K562 (cell line): ENCODE data around the gene ACTRT3. TPM values are rescaled to one million over a fixed set of nuclear protein-coding genes. Genes with fewer than 3 reads are reported as not detected.

Experiments
- DPF2 ChIP-seq: fragments of 450-650 bp; IDR thresholded peaks from 2 replicates; pipeline ENCODE4 v1.6.1; 2016
- HDAC2 ChIP-seq: fragments of 450-650 bp; IDR thresholded peaks from 2 replicates; pipeline ENCODE4 v1.6.1; 2016; ENCODE audit warnings: mild to moderate bottlenecking
- MYNN ChIP-seq, 2 experiments: sonication (generic); formaldehyde crosslinking in 1 of 2; IDR thresholded peaks; 2 replicates each; pipeline versions ENCODE4 v1.5.0 to v1.6.1; 2016 to 2020; ENCODE audit warnings: antibody characterized with exemption in 1 of 2, missing genetic modification reagents in 1 of 2
- NR2C1 ChIP-seq, 2 experiments: fragments of 450-650 bp; IDR thresholded peaks; 2 replicates each; pipeline ENCODE4 v1.6.1; 2017; ENCODE audit warnings: mild to moderate bottlenecking in 2 of 2, antibody characterized with exemption in 1 of 2, inconsistent platforms in 1 of 2, missing compliant biosample characterization in 1 of 2, missing genetic modification characterization in 1 of 2
- PHB ChIP-seq: fragments of 250-450 bp; sonication (Bioruptor Pico); IDR thresholded peaks from 2 replicates; pipeline ENCODE4 v1.5.0; 2021
- POLR3G ChIP-seq: IDR thresholded peaks from 2 replicates; pipeline ENCODE4 v1.6.1; 2011; ENCODE audit not compliant: insufficient read length, insufficient replicate concordance; ENCODE audit errors: extremely low read depth
- RBM34 ChIP-seq: fragments of 200-400 bp; formaldehyde crosslinking; IDR thresholded peaks from 2 replicates; pipeline ENCODE4 v1.6.1; 2018; ENCODE audit warnings: low read length, borderline replicate concordance; ENCODE audit not compliant: insufficient read depth
- ZNF274 ChIP-seq: IDR thresholded peaks from 2 replicates; pipeline ENCODE4 v1.6.1; 2011; ENCODE audit warnings: low read depth, mild to moderate bottlenecking, low read length, moderate library complexity, borderline replicate concordance
- polyA plus RNA-seq, 8 experiments: library from polyadenylated mRNA; depleted of rRNA in 4 of 8; stranded (reverse) in 5 of 8; unstranded in 3 of 8; fragments of >200 nt; fragmentation: Nextera tagmentation in 2 of 8; fragmentation: Illumina TruSeq in 1 of 8; extraction: Ambion mirVana in 2 of 8; extraction: Trizol in 1 of 8; gene quantifications; 2 replicates each; pipeline versions ENCODE4 v1.2.1 to v1.2.3, GENCODE V29; 2011 to 2014; ENCODE audit warnings: inconsistent platforms in 1 of 8, missing spikeins in 1 of 8
- total RNA-seq, 7 experiments: library from RNA; depleted of rRNA in 6 of 7; stranded (reverse); fragments of >200 nt in 6 of 7; fragmentation: Illumina TruSeq in 2 of 7; extraction: Trizol in 2 of 7; gene quantifications; 2 replicates each; pipeline versions ENCODE4 v1.2.1 to v1.2.3, GENCODE V29; 2011 to 2021; ENCODE audit warnings: low replicate concordance in 1 of 7
- TF ChIP-seq, protein P1 (sequence below): sonication (generic); formaldehyde crosslinking; IDR thresholded peaks from 2 replicates; pipeline ENCODE4 v1.8.0; 2023; ENCODE audit warnings: missing genetic modification reagents, mild to moderate bottlenecking, borderline replicate concordance
- TF ChIP-seq, protein P2 (sequence below): fragments of 250-450 bp; sonication (Bioruptor Pico); IDR thresholded peaks from 2 replicates; pipeline ENCODE4 v1.4.0; 2020; ENCODE audit warnings: mild to moderate bottlenecking, moderate library complexity
- TF ChIP-seq, protein P3 (sequence below): fragments of 250-450 bp; sonication (Bioruptor Pico); IDR thresholded peaks from 2 replicates; pipeline ENCODE4 v1.5.0; 2020; ENCODE audit warnings: mild to moderate bottlenecking, borderline replicate concordance
- TF ChIP-seq, protein P4 (sequence below), 2 experiments: fragments of 450-650 bp in 1 of 2; sonication (generic) in 1 of 2; formaldehyde crosslinking; conservative IDR thresholded peaks; 2 replicates each; pipeline versions ENCODE4 v1.4.0 to v1.8.1; 2020 to 2022; ENCODE audit warnings: mild to moderate bottlenecking in 1 of 2, missing genetic modification reagents in 1 of 2

ACTRT3 gene
- total and polyA plus RNA-seq, 9 of the 15 experiments (the other 6 are each of a cell fraction or from before 2014, with no cell fraction given) = 0.06 to 0.11 (median 0.07) TPM; not detected in 5

DNA sequence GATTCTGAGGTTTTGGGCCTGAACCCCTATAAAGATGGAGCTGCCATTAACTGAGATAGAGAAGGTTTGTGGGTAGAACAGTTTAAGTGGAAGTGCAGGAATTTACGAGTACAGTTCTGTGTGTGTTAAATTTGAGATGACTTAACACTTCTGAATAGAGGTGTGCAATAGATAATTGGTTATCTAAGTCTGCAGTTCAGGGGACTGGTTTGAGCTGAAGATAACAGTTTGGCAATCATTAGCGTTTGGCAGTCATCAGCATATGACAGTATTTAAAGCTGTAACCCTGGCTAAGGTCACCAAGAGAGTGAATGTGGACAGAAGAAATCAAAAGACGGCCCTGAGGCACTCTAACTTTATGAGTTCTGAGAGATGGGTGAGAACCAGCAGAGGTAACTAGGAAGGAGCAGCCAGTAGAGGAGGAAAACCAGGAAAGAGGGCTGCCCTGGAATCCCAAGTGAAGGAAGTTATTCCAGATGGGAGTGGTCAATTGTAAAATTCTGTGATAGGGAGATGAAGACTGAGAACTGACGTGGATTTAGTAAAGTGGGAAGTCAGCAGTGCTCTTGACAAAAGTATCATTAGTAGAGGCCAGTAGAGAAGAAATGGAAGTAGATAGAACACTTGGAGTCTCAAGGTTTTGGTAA, 12.0 kb upstream of the ACTRT3 start (continued):
- TF ChIP-seq, protein P1, sequence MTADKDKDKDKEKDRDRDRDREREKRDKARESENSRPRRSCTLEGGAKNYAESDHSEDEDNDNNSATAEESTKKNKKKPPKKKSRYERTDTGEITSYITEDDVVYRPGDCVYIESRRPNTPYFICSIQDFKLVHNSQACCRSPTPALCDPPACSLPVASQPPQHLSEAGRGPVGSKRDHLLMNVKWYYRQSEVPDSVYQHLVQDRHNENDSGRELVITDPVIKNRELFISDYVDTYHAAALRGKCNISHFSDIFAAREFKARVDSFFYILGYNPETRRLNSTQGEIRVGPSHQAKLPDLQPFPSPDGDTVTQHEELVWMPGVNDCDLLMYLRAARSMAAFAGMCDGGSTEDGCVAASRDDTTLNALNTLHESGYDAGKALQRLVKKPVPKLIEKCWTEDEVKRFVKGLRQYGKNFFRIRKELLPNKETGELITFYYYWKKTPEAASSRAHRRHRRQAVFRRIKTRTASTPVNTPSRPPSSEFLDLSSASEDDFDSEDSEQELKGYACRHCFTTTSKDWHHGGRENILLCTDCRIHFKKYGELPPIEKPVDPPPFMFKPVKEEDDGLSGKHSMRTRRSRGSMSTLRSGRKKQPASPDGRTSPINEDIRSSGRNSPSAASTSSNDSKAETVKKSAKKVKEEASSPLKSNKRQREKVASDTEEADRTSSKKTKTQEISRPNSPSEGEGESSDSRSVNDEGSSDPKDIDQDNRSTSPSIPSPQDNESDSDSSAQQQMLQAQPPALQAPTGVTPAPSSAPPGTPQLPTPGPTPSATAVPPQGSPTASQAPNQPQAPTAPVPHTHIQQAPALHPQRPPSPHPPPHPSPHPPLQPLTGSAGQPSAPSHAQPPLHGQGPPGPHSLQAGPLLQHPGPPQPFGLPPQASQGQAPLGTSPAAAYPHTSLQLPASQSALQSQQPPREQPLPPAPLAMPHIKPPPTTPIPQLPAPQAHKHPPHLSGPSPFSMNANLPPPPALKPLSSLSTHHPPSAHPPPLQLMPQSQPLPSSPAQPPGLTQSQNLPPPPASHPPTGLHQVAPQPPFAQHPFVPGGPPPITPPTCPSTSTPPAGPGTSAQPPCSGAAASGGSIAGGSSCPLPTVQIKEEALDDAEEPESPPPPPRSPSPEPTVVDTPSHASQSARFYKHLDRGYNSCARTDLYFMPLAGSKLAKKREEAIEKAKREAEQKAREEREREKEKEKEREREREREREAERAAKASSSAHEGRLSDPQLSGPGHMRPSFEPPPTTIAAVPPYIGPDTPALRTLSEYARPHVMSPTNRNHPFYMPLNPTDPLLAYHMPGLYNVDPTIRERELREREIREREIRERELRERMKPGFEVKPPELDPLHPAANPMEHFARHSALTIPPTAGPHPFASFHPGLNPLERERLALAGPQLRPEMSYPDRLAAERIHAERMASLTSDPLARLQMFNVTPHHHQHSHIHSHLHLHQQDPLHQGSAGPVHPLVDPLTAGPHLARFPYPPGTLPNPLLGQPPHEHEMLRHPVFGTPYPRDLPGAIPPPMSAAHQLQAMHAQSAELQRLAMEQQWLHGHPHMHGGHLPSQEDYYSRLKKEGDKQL (CRISPR knock-in tag) = no peak
- TF ChIP-seq MYNN (IDR thresholded peaks at IDR 0.05) (0 out of 2 replicates have a peak, but pooled peaks have one; percentile 35), MYNN (CRISPR knock-in tag; IDR thresholded peaks at IDR 0.05) (no peak), DPF2 (peak; percentile 92), POLR3G (no peak), NR2C1 (IDR thresholded peaks at IDR 0.05) (no peak), NR2C1 (tag; IDR thresholded peaks at IDR 0.05) (peak; percentile 54; the same call in 1 of the 2 replicates), HDAC2 (peak; percentile 80; the same call in 1 of the 2 replicates), ZNF274 (no peak), PHB (no peak), RBM34 (no peak)
- TF ChIP-seq, protein P2, sequence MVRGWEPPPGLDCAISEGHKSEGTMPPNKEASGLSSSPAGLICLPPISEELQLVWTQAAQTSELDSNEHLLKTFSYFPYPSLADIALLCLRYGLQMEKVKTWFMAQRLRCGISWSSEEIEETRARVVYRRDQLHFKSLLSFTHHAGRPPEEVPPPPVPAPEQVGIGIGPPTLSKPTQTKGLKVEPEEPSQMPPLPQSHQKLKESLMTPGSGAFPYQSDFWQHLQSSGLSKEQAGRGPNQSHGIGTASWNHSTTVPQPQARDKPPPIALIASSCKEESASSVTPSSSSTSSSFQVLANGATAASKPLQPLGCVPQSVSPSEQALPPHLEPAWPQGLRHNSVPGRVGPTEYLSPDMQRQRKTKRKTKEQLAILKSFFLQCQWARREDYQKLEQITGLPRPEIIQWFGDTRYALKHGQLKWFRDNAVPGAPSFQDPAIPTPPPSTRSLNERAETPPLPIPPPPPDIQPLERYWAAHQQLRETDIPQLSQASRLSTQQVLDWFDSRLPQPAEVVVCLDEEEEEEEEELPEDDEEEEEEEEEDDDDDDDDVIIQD = no peak
- TF ChIP-seq, protein P3, sequence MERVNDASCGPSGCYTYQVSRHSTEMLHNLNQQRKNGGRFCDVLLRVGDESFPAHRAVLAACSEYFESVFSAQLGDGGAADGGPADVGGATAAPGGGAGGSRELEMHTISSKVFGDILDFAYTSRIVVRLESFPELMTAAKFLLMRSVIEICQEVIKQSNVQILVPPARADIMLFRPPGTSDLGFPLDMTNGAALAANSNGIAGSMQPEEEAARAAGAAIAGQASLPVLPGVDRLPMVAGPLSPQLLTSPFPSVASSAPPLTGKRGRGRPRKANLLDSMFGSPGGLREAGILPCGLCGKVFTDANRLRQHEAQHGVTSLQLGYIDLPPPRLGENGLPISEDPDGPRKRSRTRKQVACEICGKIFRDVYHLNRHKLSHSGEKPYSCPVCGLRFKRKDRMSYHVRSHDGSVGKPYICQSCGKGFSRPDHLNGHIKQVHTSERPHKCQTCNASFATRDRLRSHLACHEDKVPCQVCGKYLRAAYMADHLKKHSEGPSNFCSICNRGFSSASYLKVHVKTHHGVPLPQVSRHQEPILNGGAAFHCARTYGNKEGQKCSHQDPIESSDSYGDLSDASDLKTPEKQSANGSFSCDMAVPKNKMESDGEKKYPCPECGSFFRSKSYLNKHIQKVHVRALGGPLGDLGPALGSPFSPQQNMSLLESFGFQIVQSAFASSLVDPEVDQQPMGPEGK (CRISPR knock-in tag) = no peak
- TF ChIP-seq, protein P4, sequence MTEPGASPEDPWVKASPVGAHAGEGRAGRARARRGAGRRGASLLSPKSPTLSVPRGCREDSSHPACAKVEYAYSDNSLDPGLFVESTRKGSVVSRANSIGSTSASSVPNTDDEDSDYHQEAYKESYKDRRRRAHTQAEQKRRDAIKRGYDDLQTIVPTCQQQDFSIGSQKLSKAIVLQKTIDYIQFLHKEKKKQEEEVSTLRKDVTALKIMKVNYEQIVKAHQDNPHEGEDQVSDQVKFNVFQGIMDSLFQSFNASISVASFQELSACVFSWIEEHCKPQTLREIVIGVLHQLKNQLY (CRISPR knock-in tag; conservative IDR thresholded peaks at IDR 0.05) = no peak
